ENCODE measurements around the gene HIC1.

HIC1 gene

DNA sequence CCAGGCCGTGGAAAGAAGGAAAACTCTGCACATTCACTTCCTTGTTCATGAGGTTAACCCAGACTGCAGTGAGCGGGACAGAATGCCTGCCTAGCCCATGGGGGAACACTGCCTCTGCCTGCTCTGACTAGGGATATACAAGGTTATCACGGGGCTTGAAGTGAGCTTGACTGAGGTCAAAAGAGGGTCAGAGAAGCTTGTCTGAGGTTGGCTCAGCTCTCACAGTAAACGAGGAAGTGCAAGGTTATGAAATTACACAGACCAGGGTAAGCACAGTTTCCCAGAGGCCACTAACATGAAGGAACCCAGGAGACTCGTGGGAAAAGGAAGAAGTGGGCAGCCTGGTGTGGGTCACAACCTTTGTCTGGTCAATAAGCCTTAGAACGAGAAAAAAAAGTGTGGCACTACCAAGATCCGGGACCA is 28.7 kb downstream of the HIC1 start:
- TF ChIP-seq GATA3 (IDR thresholded peaks at IDR 0.05; ENCODE audit: low read depth, low read length) (no peak), GATA2 (IDR thresholded peaks at IDR 0.05; ENCODE audit: low read depth, low read length) (no peak)

DNA sequence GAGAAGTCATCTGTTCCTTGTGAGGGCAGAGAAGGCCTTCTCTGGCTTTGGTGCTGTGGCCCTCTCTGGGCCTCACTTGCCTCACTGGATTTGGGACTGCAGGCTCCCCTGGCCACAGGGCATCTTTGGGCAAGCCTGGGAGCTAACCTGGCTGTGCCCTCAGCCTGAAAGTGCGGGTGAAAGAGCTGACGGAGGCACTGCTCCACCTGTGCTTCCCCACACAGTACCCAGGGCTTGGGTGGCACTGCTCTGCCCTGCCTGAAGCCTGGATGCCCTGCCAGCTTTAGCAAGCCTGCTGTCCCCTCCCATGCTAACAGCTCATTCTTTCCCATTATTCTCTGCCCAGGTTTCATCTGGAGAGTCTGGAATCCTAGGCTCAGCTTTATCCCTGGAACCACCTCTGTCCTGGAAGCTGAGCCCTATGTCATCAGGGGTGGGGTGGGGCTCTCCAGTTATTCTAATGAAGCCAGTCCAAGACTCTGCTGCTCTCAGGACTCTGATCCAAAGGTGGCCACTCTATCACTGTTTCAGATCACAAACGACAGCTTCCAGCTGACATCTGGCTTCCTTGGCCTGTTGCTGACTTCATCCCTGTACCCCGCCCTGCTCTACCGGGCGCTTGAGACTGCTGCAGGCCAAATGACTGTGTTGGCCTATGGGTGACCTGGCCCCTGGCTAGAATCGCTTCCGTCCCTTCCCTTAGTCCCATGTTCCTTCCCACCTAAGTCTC is 29.3 kb downstream of the HIC1 start:
- TF ChIP-seq GATA2 (IDR thresholded peaks at IDR 0.05; ENCODE audit: low read depth, low read length): peak; percentile 72; the same call in 1 of the 2 replicates
- no peak for TF ChIP-seq GATA3 (IDR thresholded peaks at IDR 0.05; ENCODE audit: low read depth, low read length)

DNA sequence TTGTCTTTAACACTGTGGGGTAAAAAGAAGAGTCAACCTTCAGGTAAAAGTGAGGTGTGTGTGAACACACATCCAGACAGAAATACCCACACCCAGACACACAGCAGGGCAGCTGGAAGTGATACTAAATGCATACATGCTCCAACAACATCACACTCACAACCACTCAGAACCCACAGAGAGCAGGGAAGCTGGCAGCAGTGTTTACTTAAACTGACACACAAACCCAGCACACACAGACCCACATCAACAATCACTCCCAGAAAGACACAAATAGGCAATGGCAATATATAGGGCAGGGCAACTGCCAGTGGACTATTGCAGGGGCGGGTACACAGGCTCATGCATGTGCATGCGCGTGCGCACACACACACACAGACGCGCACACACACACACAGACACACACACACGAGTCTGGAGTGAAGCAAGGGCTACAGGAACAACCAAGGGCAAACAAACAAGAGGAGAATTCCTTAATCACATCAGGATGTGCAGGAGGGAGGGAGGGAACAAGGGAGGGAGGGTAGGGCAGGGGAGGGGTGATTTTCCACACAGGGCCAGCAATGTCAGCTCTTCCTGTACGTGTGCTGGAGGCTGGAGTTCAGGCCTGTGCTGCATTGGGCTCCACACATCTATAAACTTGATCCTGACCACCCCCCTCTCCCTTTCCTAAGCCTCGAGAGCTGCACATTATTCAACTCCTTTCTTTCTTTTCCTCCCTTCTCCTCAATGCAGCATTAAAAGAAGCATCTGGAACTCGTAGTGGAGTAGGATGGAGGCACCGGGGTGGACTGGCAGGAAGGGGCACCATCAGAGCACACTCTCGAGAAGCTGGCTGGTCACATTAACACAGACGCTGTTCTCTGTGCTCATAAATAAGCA is 30.1 kb downstream of the HIC1 start:
- TF ChIP-seq GATA3 (IDR thresholded peaks at IDR 0.05; ENCODE audit: low read depth, low read length) (no peak), GATA2 (IDR thresholded peaks at IDR 0.05; ENCODE audit: low read depth, low read length) (no peak)

DNA sequence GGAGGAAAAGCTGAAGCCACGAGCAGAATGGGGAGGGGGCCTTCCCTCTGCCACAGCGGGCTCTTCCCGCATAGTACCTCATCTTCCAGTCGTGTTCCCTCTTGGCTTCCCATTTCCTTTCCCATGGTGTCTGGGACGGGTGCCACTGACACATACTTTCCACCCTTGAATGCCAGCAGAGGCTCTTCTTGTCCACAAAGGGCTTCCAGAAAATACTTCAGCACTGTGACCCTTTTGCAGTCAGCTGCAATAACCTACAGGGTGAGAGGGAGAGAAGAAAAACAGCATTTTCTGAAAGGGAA is 30.7 kb downstream of the HIC1 start:
- TF ChIP-seq GATA3 (IDR thresholded peaks at IDR 0.05; ENCODE audit: low read depth, low read length) (no peak), GATA2 (IDR thresholded peaks at IDR 0.05; ENCODE audit: low read depth, low read length) (no peak)

DNA sequence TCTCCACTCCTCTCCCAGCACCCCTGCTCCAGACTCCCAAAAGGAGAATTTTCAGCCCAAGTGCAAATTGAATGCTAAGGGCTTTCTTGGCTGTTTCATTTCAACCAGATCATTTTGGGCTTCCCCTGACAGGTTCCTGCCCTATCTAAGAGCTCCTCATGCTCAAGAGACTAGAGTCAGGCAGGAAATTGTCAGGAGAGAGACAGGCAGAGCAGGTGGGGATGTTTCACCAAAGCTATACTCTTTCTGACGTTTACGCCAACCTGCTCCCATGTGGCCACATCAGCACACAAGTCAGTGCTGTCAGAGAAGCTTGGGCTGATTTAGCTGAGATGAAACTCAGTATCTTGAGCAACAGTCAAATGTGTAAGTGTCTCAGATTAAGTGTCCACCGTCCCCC is 31.4 kb downstream of the HIC1 start:
- TF ChIP-seq GATA2 (IDR thresholded peaks at IDR 0.05; ENCODE audit: low read depth, low read length) (no peak), GATA3 (IDR thresholded peaks at IDR 0.05; ENCODE audit: low read depth, low read length) (no peak)

DNA sequence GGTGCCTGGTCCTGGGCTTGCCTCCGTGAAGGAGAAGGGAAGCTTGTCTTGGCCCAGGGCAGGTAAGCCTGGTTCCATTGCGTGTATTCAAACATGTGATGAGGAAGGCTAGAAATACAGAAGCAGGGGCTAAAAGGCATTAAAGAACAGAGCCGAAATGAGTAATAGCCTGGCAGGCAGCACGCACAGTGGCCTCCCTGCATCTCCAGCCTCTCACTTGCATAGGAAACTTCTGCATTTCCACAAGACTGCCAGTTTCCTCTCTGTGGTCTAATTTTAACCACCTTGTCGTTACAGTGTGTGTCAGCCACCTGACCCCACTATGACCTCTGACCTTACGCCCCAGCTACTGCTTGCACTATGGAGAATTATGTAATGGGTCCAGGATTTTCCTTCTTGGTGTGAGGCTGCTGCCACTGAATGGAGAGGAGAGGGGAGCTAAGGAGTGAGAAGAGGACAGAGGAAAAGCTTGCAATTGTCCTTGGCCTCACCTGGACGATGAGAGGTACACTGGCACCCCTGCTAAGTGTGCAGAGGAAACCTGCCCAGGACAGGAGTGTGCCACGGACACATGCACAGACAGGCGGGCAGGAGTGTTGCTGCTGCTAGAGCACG is 32.8 kb downstream of the HIC1 start:
- TF ChIP-seq GATA3 (IDR thresholded peaks at IDR 0.05; ENCODE audit: low read depth, low read length) (no peak), GATA2 (IDR thresholded peaks at IDR 0.05; ENCODE audit: low read depth, low read length) (no peak)

DNA sequence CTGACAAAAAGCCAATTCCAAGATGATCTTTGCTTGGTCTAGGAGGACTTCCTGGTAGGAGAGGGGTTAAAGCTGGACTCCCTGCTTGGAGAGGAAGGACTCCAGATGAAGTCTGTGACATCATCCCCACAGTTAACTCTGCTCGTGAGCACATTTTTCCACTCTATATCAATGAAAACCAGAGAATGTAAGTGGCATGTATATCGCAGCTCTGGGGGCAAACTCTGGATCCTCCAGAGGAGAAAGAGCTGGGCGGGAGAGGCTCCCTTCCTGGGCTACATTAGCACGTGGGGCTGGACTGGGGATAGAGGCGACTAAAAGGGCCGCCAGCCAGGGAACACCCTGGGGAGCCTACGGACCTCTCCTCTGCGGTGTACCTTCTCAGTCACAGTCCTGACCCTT is 34.1 kb downstream of the HIC1 start:
- TF ChIP-seq GATA3 (IDR thresholded peaks at IDR 0.05; ENCODE audit: low read depth, low read length): no peak
- TF ChIP-seq GATA2 (IDR thresholded peaks at IDR 0.05; ENCODE audit: low read depth, low read length): no peak

DNA sequence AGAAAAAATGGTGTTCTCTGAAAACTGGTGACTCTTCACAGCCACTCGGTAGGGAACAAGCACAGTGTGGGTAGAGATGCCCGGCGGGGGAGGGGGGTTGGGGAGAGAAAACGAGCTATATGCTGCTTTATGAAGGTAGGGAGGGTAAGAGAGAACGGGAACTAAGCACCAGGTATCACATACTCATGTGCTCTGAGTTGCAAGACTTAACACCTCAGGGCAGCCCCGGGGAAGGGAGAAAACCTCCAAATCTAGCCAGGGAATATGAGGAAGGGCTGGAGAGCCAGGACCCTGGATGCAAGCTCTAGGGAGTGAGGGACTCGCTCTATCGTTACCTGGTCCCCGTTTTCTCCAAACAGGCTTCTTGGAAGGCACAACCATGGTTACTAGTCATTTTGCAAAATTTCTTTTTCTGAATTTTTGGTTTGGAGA is 35.3 kb downstream of the HIC1 start:
- no peak for TF ChIP-seq GATA3 (IDR thresholded peaks at IDR 0.05; ENCODE audit: low read depth, low read length)
- TF ChIP-seq GATA2 (IDR thresholded peaks at IDR 0.05; ENCODE audit: low read depth, low read length): no peak

DNA sequence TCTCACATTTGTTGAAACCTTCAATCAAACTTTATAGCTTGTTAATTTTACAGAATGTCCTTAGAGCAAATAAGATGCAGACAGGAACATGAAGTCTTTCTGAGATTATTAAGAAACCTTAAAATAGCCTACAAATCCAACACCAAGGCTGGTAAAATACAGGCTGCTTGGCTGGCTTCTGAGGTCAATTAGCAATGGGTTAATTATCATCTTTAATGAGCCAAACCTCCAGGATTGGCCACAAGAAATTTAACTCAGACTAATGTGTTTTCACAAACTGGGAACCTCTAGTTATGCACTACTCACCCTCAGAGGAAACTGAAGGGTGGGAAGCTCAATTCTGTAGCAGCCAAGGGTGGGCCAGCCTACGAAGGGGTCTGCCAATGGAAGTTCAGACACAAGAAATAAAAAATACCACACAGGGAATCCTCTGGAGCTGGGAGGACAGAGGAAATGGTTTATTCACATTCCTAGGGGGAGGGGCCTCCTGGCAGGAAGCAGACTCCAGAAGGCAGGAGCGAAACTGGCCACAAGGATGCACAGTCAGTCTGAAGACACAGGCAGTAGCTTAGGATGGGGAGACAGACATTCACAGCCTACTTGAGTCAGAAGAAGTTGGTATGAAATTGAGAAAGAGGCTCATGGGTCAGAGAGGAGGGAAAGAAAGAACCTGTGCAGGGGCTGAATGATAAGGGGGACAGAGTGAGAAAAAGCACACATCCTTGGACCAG is 36.1 kb downstream of the HIC1 start:
- TF ChIP-seq GATA2 (IDR thresholded peaks at IDR 0.05; ENCODE audit: low read depth, low read length) (no peak), GATA3 (IDR thresholded peaks at IDR 0.05; ENCODE audit: low read depth, low read length) (no peak)

DNA sequence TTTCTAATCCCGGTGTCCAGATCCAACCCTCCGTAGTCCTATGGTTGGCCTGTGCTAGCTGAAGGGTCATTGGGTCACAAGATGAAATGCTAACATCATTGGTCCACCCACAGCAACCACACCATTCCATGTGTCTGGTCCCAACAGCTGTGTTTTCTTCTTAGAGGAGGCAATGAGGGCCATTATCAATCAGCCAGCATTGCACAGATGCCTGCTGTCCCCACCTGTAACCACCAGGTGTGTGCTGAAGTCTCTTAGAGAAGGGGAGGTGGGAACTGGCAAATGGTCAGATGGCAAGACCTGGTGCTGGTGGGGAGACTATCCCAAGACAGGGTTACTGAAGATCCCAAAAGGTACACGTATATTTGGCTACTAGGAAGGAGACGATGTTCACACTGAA is 37.4 kb downstream of the HIC1 start:
- TF ChIP-seq GATA2 (IDR thresholded peaks at IDR 0.05; ENCODE audit: low read depth, low read length): no peak
- no peak for TF ChIP-seq GATA3 (IDR thresholded peaks at IDR 0.05; ENCODE audit: low read depth, low read length)

DNA sequence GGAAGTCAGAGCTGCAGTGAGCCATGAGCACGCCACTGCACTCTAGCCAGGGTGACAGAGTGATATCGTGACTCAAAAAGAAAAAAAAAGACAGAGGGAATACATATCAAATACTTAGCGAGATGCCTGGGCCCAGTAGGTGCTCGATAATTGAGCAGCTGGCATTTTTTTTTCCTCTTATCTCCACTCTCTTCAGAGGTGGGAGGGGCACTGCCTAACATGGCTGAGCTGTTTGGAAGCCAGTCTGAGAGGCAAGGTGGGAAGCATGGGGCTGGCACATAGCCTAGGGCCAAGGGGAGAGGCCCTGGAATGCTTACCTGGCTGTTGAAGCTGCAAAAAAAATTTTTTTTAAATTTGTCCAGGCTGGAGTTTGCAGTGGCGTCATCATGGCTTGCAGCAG is 38.4 kb downstream of the HIC1 start:
- TF ChIP-seq GATA2 (IDR thresholded peaks at IDR 0.05; ENCODE audit: low read depth, low read length) (peak; percentile 59; the same call in 1 of the 2 replicates), GATA3 (IDR thresholded peaks at IDR 0.05; ENCODE audit: low read depth, low read length) (no peak)

DNA sequence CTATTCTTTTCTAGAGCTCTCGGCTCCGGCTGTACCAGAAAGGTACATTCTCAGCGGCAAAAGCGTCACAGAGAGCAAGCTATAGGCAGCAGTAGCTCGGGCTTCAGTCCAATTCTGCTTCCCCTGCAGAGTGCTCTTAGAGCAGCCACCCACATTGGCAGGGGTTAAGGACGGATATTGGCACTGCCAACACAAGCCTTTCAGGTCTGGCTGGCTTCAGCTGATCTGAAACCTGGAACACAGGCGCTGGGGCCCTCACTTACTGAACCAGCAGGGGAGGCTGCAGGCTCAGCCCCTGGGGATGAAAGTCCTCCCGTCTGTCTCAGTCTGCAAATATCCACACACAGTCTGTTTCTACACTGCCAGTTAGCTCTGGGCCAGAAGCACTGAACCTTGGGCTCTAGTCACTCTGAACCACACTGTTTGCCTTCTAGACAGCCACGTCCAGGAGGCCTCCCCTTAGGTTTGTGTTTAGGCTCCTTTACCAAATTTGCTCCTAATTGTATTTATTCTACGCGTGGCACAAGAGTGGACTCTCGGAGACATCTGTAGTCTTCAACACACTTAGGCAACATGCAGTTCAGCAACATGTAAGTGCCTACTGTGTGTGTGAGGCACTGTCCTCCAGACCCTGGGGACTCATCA is 40.1 kb downstream of the HIC1 start:
- TF ChIP-seq GATA3 (IDR thresholded peaks at IDR 0.05; ENCODE audit: low read depth, low read length) (no peak), GATA2 (IDR thresholded peaks at IDR 0.05; ENCODE audit: low read depth, low read length) (no peak)

DNA sequence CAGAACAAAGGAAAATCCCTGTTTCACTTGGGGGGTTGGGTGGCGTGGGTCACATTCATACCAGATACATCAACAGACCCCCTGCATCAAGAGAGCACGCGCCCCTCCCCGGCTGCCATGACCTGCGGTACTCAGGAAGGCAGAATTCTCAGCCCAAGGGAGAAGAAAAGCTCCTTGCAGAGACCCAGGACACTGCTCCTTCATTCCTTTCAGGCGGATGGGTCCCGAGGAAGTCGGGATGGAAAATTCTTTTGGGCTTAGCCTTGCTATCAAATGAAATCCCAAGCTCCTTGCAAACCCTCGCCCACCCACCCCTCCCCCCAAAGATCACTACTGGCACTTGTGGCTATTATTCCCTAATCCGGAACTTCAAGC is 40.6 kb downstream of the HIC1 start:
- TF ChIP-seq GATA2 (IDR thresholded peaks at IDR 0.05; ENCODE audit: low read depth, low read length) (no peak), GATA3 (IDR thresholded peaks at IDR 0.05; ENCODE audit: low read depth, low read length) (no peak)

Measured in SH-SY5Y (cell line).